Keratinocyte (primary cell): ENCODE data around the gene SLC26A4. TPM values are rescaled to one million over a fixed set of nuclear protein-coding genes. Genes with fewer than 3 reads are reported as not detected.
A peak's percentile ranks its signal among the peaks of the same experiment; 100 is the strongest.

ENCODE experiments used
- DNase-seq: peaks from one replicate; pipeline ENCODE4 v3.0.0-alpha.2; 2011; ENCODE audit warnings: low read depth, missing footprints, low spot score
- FAIRE-seq: peaks from 2 replicates; lab custom pipeline; 2011; peaks lifted over from hg19 to GRCh38; lab: Jason Lieb, UNC
- H2AFZ ChIP-seq: 2 replicates; pipeline ENCODE4 v1.6.0; 2012; ENCODE audit warnings: low read length, control low read depth, inconsistent platforms; ENCODE audit not compliant: control insufficient read depth
- H3K27ac ChIP-seq: 2 replicates; pipeline ENCODE4 v1.5.1; 2011; ENCODE audit warnings: low read length; ENCODE audit not compliant: control insufficient read depth, insufficient read depth
- H3K27me3 ChIP-seq: 3 replicates; pipeline ENCODE4 v1.6.0; 2011; ENCODE audit warnings: low read length; ENCODE audit not compliant: control insufficient read depth, insufficient read depth; ENCODE audit errors: extremely low read depth
- H3K36me3 ChIP-seq, 2 experiments: 2 replicates in 1 of 2; 3 replicates in 1 of 2; pipeline ENCODE4 v1.5.1; 2011; ENCODE audit warnings: low read length in 2 of 2, mild to moderate bottlenecking in 1 of 2; ENCODE audit not compliant: control insufficient read depth in 2 of 2, insufficient read depth in 2 of 2; ENCODE audit errors: extremely low read depth in 1 of 2
- H3K4me1 ChIP-seq: 3 replicates; pipeline ENCODE4 v1.5.1; 2011; ENCODE audit warnings: low read length; ENCODE audit not compliant: control insufficient read depth, insufficient read depth; ENCODE audit errors: extremely low read depth
- H3K4me2 ChIP-seq: 3 replicates; pipeline ENCODE4 v1.6.0; 2011; ENCODE audit warnings: low read depth, low read length; ENCODE audit not compliant: control insufficient read depth, insufficient read depth; ENCODE audit errors: extremely low read depth
- H3K4me3 ChIP-seq, 3 experiments: fragments of 200-600 bp in 1 of 3; sonication (generic) in 1 of 3; 2 replicates in 2 of 3; 3 replicates in 1 of 3; pipeline ENCODE4 v1.5.1; 2011 to 2016; ENCODE audit warnings: low read length in 3 of 3, mild to moderate bottlenecking in 3 of 3, control low read depth in 2 of 3, inconsistent platforms in 1 of 3, low read depth in 1 of 3, mixed read lengths in 1 of 3, mixed run types in 1 of 3, moderate library complexity in 1 of 3; ENCODE audit not compliant: control insufficient read depth in 2 of 3, insufficient read depth in 2 of 3; ENCODE audit errors: extremely low read depth in 1 of 3
- H3K79me2 ChIP-seq: 2 replicates; pipeline ENCODE4 v1.6.0; 2012; ENCODE audit warnings: low read length; ENCODE audit not compliant: control insufficient read depth, insufficient read depth
- H3K9ac ChIP-seq: 3 replicates; pipeline ENCODE4 v1.6.0; 2011; ENCODE audit warnings: low read length; ENCODE audit not compliant: control insufficient read depth, insufficient read depth; ENCODE audit errors: extremely low read depth
- H3K9me1 ChIP-seq: 3 replicates; pipeline ENCODE4 v1.6.0; 2011; ENCODE audit warnings: low read length; ENCODE audit not compliant: control insufficient read depth, insufficient read depth; ENCODE audit errors: extremely low read depth
- H3K9me3 ChIP-seq: 2 replicates; pipeline ENCODE4 v1.5.1; 2012; ENCODE audit warnings: low read depth, low read length; ENCODE audit not compliant: control insufficient read depth
- H4K20me1 ChIP-seq: 3 replicates; pipeline ENCODE4 v1.6.0; 2011; ENCODE audit warnings: low read length; ENCODE audit not compliant: control insufficient read depth, insufficient read depth; ENCODE audit errors: extremely low read depth
- CTCF ChIP-seq, 3 experiments: IDR thresholded peaks in 1 of 3; conservative IDR thresholded peaks in 1 of 3; optimal IDR thresholded peaks in 1 of 3; 2 replicates in 2 of 3; 3 replicates in 1 of 3; pipeline versions ENCODE3 to v1.5.1; 2011; ENCODE audit warnings: low read length in 3 of 3, mild to moderate bottlenecking in 3 of 3, moderate library complexity in 2 of 3, control low read depth in 1 of 3, inconsistent platforms in 1 of 3; ENCODE audit not compliant: insufficient read depth in 2 of 3; ENCODE audit errors: extremely low read depth in 1 of 3
- EZH2 ChIP-seq: IDR thresholded peaks from one replicate; pipeline ENCODE4 v1.6.1; 2012; ENCODE audit warnings: inconsistent platforms, mild to moderate bottlenecking, low read length, moderate library complexity
- dilution Hi-C: fragments of 300-500 bp; cut with MboI; formaldehyde crosslinking; loops from one replicate; pipeline ENCODE4 v1.7.0; 2020; ENCODE audit warnings: low sequenced_read_pairs; ENCODE audit not compliant: extremely low pct_ligation_motif_present
- polyA plus RNA-seq, 5 experiments: library from polyadenylated mRNA; depleted of rRNA in 3 of 5; stranded (reverse) in 3 of 5; stranded (forward) in 1 of 5; unstranded in 1 of 5; fragments of >200 nt; gene quantifications; 1 replicate in 1 of 5; 2 replicates in 3 of 5; 3 replicates in 1 of 5; pipeline versions ENCODE4 v1.2.1 to v1.2.3, GENCODE V29; 2011 to 2012; ENCODE audit warnings: missing spikeins in 2 of 5, low read depth in 1 of 5, low replicate concordance in 1 of 5

SLC26A4 gene
- polyA plus RNA-seq, 1 donor (not counting 4 experiments of a cell fraction or from before 2014, with no cell fraction given): 0.26 TPM

DNA sequence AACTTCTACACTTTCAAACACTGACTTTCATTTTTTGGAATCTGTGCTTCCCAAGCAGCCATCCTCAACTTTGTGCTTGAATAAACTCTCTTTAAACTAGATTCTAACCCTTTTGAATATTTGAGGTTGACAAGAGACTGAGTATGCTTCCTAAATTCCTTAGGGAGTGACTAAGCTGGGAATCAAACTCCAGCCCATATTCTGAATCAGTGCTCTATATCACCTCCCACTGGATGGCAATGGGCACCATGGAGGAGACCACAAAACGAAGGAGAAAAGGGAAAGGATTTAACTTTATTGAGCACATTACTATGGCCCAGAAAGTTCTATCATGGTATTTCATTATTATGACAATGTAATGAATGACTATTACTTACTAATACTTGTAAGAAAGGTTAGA lies 17.2 kb upstream of the SLC26A4 start:
- H3K4me3 ChIP-seq: no peak overlapping the region
- no peak overlapping the region for H3K9ac ChIP-seq
- TF ChIP-seq EZH2: no peak
- TF ChIP-seq CTCF (optimal IDR thresholded peaks at IDR 0.05 in 1 of 3, IDR thresholded peaks at IDR 0.05 in 1 of 3, conservative IDR thresholded peaks at IDR 0.05 in 1 of 3; ENCODE audit: extremely low read depth in 1 of 3, insufficient read depth in 2 of 3, low read length in 3 of 3): peak in 2 of 3 experiments; percentile 44 to 51
- no peaks in the 10 kb centered on the region for H3K27me3 ChIP-seq
- H3K27ac ChIP-seq: no peak overlapping the region
- dilution Hi-C loops: no loop called here
- H4K20me1 ChIP-seq: no peaks in the 10 kb centered on the region
- FAIRE-seq (no peak), DNase-seq (no peak)
- no peak overlapping the region for H2AFZ ChIP-seq
- no peaks in the 10 kb centered on the region for H3K36me3 ChIP-seq
- no peaks in the 10 kb centered on the region for H3K4me1 ChIP-seq
- no peaks in the 10 kb centered on the region for H3K9me1 ChIP-seq
- no peaks in the 10 kb centered on the region for H3K79me2 ChIP-seq
- H3K4me2 ChIP-seq: no peak overlapping the region
- H3K9me3 ChIP-seq: no peaks in the 10 kb centered on the region

DNA sequence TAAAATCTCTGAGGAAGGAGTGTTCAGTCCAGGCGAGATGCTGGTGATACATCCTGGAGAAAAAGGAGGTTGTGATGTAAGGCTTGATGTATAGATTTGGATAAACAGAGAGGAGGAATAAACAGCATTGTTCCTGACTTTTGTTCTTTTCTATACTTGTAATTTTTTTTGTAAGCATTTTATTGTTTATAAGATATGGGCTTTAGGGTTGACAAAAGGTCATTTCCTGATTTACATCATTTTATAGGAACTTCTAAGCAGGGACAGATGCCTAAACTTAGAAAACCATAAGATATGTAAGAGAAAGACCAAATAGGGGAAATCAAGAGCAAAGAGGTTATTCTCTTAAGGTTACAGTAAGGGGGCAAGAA lies 16.7 kb upstream of the SLC26A4 start:
- H3K9me3 ChIP-seq: no peaks in the 10 kb centered on the region
- dilution Hi-C loops: no loop called here
- H3K27me3 ChIP-seq: no peaks in the 10 kb centered on the region
- TF ChIP-seq CTCF (optimal IDR thresholded peaks at IDR 0.05 in 1 of 3, IDR thresholded peaks at IDR 0.05 in 1 of 3, conservative IDR thresholded peaks at IDR 0.05 in 1 of 3; ENCODE audit: extremely low read depth in 1 of 3, insufficient read depth in 2 of 3, low read length in 3 of 3) (no peak), EZH2 (no peak)
- H3K36me3 ChIP-seq: no peaks in the 10 kb centered on the region
- H3K79me2 ChIP-seq: no peaks in the 10 kb centered on the region
- no peak overlapping the region for H3K9ac ChIP-seq
- no peak overlapping the region for H3K4me2 ChIP-seq
- H3K4me1 ChIP-seq: no peaks in the 10 kb centered on the region
- no peaks in the 10 kb centered on the region for H3K9me1 ChIP-seq
- no peaks in the 10 kb centered on the region for H4K20me1 ChIP-seq
- no peak overlapping the region for H3K27ac ChIP-seq
- DNase-seq: no peak
- no peak for FAIRE-seq
- H2AFZ ChIP-seq: no peak overlapping the region
- no peak overlapping the region for H3K4me3 ChIP-seq
